SKM-1 (cell line): ENCODE measurements around the gene SYK.
"Not testable (repeated sequence)": the region's sequence is repeated elsewhere in the genome, so short reads cannot be mapped to it uniquely, and the experiment has no call there.

Experiments used
- DNase-seq: peaks from one replicate; lab custom pipeline; 2025; ENCODE audit not compliant: unreplicated experiment; lab: John Stamatoyannopoulos, UW

Gene SYK

DNA sequence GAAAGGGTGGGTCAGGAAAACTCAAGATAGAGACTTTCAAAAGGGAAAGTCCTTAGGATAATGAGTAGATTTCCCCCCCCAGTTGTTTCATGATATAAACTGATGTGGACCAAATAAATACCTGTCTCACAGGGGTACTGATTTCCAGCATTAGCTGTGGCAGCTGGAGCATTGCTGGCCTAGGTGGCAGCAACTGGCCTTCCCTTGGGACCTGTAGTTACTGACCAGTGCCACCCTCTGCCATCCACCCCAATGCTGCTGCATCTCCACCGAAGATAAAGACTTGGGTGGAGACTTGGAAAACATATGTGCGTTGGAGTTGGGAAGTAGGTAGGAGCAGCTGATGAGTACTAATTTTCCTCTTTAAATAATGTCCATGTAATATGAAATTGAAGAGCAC, 71.8 kb downstream of the SYK start:
- no peak for DNase-seq

DNA sequence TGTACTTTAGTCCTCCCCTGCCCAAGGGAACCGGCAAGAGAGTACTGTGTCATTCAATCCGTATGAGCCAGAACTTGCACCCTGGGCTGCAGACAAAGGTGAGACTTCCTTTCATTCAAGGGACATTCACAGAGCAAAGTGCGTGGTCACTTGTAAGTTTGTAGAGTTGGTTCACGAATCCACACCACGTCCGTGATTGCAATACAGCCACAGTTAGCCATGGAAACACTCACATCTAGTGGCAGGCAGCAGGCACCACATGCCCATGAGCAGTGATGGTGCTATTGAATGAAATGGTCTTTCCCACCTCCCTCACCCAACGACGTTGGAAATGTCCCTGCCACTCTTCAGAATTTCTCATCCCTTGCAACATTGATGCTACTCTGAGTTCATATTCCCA, 72.6 kb downstream of the SYK start:
- no peak for DNase-seq

DNA sequence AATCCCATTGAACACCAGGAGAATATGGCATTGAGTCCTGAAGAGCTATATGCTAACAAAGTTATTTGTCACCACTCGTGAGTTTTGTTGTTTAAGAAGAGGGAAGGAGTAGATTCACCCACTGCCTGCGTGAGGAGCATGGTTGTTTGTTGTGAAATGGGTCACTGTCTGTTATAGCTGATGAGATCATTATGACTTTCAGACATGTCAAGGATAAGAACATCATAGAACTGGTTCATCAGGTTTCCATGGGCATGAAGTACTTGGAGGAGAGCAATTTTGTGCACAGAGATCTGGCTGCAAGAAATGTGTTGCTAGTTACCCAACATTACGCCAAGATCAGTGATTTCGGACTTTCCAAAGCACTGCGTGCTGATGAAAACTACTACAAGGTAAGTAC, 76.9 kb downstream of the SYK start:
- no peak for DNase-seq

DNA sequence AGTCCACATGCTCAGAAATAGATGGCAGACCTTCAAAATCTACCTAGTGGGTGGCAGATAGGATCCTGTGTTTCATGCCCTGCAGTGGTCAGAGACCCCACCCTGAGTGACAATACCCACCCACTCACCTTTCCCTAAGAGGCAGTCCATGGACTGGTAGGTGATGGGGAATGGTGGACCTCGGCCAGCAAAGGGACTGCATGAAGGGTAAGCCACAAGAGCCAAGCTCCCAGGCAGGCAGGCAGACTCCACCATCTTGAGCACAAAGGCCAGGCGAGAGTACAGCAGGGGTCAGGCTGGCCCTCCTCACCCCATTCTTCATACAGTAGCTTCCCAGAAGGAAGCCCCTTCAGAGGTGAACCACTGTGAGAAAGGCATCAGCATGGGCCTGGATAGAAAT, 78.4 kb downstream of the SYK start:
- DNase-seq = no peak

DNA sequence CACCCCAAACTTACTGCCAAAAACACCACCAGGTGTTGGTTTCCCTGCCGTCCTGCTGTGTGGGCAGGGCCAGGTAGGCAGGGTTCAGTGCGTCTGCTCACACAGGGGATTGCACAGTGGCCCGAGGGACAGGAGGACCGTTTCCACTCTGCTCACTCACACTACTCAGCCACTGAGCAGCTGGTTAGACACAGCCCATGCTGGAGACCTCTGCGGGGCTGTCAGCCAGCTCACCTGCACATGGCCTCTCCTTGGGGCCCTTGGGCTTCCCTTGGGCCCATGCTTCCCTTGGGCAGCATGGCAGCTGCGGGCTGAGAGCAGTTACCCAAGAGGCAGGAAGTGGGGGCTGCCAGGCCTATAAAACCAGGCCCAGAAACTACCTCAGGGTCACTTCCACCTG, 79.0 kb downstream of the SYK start:
- DNase-seq = no peak

DNA sequence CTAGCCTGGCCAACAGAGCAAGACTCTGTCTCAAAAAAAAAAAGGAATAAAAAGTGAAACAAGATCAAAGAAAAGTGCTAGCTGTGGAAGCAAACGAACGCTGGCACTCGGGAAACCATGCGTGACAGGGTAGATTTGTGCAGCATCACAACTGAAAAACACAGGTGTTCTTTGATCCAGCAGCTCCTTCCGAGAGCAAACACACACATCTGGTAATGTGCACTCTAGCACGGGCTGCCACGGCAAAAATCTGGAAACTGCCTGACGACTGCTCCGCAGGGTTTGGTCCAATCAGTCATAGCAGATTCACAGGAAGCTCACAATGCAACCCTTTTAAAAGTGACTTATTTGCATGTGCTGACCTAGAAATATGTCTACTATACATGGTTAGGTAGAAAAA, 80.0 kb downstream of the SYK start:
- no peak for DNase-seq

DNA sequence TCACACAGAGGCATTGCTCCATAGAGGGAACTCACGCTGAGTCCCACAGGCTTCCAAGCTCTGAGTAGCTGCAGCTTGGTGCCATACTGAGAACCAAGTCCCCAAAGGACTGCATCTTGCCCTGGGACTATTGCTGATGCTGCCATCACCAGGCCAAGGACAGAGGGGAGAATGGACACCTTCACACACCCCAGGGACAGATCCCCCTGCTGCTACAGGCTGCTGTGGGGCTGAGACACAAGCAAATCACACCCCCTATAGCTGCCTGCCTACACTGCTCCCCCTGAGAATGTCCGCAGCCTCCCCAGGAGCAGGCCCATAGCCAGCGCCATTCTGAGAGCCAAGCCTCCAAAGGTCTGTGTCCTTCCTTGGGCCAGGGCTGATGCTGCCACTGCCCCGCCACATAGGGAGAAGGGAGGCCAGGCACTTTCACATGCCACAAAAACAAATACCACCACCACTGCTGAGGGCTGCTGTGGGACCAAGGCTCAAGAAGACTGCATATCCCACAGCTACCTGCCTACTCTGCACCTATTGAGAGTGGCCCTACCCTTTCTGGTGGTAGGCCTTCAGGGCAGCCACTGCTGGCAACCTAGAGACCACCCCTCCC, 81.5 kb downstream of the SYK start:
- no peak for DNase-seq

DNA sequence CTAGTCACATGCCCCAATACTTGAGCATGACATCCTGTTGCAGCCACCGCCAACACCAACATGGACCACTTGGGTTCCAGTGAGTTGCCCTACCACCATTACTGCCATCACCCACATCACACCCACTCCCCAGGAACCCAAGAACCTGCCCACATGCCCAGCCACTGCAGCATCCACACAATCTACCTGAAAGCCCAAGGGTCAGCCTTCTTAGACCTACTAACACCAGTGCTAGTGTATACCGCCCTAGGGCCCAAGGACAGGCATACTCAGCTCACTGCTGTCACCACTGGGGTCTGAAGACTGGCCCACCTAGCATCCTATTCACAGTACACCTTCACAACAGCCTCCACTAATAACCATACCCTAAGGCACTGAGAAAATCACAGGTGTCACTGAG, 82.0 kb downstream of the SYK start:
- DNase-seq = no peak

DNA sequence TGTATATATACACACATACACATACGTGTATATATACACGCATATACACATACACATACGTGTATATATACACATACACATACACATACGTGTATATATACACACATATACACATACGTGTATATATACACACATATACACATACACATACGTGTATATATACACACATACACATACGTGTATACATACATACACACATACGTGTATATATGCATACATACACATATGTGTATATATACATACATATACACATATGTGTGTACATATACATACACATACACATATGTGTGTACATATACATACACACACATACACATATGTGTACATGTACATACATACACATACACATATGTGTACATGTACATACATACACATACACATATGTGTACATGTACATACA, 82.6 kb downstream of the SYK start:
- DNase-seq = no peak

DNA sequence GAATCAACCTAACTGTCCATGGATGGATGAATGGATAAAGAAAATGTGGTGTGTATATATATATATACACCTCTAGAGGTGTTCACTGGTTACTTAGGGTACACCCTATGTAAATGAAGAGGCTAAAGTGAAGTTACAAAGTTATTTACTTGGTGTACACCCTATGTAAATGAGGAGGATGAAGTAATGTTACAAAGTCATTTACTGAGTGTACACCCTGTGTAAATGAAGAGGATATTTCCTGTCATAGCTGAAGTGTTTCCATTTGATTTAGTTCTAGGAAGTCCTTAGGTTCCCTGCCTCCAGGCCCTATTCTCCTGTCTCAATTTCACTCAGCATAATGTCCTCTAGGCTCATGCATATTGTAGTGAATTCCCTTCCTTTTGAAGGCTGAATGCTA, 85.2 kb downstream of the SYK start:
- DNase-seq = not testable (repeated sequence)

DNA sequence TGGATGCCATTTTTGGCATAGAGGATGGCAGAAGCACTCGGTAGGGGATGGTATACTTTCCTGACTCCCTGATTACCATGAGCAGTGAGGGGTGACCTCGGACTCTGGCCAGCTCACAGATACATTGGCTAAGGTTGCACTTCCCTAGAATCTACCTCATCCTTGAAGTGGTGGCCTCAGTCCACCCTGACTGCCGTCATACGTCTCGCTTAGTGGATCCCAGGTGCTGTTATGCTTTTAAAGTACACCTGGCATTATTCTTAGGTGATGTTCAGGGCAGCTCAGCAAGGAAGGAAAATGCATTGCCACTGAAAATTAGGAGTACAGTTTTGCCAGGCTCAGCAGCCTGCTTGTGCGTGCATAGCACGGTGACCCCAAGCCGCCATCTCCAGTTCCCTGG, 87.3 kb downstream of the SYK start:
- DNase-seq = no peak

DNA sequence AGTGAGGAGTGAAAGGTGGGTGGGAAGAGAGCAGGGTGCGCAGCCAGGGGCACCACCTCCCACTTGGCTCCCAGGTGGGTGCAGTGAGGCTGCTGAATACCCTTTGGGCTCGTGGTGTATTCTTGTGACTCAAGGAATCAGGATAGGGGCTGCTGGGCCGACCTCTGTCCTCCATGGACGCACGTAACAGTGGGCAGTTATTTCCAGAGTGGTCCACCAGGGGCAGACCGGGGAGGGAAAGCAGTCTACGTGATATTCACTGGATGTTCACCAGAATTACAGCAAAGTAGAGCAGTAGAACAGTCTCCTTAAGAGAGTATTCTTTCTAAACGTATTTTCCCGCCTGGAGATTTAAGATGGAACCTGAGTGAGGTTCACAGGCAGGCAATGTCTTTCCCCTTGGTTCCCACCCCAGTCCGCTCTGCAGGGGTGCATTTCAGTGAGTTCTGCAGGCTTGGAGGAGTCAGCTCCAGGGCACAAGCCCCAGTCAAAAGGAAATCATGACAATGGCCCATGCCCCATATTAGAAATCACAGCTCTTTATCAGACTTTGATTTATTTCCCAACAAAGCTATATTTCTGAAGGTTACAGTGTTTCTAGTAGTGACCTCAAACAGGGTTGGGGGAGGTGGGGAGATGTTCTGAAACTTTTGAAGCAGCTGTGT, 88.7 kb downstream of the SYK start:
- DNase-seq = no peak

DNA sequence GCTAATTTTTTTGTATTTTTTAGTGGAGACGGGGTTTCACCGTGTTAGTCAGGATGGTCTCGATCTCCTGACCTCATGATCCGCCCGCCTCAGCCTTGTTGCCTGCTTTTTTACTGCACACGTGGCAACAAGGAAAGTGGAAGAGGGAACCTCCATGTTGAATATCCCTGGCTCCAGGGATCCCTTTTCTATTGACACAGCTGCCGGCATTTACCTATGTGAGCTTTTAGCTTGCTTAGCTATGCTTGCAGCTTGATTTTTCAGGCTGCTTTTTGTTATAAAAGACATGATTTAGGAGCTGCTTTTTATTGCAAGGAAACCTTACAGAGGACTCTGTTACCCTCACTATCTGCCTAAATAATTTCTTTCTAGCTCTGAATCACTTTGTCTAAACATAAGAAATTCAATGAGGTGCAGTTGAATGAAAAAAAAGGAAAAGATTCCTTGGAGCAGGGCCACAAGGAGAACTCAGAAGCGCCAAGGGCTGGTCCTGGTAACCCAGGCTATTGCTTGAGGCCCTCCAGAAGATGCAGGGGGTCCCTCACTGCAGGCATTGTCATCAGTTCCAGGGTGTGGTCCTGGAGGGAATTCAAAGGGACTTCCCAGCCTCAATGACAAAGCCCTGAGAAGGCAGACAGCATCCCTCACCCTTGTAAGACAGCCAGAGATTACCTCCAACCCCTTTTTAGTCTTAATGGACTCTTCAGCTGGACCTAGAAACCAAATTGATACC, 89.9 kb downstream of the SYK start:
- DNase-seq = no peak

DNA sequence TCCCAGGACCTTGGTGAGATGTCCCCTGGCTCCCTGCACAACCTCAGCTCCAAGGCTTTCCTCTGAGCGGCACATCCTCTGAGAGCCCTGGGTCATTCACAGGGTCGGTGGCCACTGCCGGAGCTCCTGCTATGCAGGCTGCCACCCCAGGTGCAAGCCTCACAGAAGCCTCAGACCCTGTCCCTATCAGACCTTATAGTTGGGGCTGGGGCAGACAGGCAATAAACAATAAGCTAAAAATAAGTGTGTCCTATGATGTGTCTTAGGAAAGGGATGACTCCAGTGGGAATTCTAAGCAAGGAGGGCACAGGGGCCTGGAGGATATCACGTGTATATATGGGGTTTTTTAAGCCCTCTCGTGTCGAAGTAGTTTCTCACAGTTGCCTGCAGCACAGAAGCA, 91.3 kb downstream of the SYK start:
- no peak for DNase-seq

DNA sequence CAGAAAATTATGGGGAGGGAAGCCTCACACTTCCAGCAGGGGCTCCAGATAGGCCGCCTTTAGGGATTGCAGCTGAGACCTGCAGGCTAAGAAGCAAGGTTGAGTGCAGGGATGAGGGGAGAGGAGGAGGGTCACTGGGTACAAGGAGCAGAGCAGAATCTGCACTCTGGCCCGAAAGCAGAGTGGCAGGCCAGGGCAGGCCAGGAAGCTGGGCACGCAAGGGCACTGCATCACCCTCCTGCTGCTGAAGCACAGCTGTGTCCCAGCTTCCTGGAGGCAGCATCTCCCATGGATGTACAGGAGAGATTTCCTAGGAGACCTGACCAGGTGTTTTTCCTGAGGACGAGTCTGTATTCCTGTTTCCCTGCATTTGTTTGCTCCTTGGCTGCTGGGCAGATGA, 92.1 kb downstream of the SYK start:
- no peak for DNase-seq

DNA sequence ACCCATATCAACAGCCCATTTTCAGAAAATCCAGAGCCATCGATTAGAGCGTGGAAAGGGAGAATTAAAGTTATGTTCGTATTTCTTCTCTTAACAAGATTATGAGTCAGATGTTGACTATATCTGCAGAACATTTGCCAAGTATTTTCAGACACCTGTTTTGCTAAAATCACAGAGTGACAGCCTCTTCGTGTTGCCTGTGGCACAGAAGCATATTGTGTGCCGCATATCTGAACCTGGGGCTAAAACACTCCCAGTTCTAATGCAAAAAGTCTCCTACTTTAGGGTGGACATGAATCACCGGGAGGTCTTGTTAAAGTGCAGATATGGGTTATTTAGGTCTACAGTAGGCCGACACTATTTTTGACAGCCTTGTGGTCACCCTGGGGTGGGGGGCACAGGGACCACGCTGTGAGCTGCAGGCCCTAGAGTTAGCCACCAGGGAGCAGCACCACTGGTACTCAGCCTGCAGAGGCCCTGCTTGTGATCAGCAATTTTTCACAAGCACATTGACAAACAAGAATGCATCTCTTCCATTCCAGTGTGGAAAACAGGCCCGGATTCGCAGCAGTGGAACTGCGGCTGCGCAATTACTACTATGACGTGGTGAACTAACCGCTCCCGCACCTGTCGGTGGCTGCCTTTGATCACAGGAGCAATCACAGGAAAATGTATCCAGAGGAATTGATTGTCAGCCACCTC, 93.5 kb downstream of the SYK start:
- no peak for DNase-seq

DNA sequence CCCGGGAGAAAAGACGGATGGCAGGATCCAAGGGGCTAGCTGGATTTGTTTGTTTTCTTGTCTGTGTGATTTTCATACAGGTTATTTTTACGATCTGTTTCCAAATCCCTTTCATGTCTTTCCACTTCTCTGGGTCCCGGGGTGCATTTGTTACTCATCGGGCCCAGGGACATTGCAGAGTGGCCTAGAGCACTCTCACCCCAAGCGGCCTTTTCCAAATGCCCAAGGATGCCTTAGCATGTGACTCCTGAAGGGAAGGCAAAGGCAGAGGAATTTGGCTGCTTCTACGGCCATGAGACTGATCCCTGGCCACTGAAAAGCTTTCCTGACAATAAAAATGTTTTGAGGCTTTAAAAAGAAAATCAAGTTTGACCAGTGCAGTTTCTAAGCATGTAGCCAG, 94.2 kb downstream of the SYK start:
- no peak for DNase-seq

DNA sequence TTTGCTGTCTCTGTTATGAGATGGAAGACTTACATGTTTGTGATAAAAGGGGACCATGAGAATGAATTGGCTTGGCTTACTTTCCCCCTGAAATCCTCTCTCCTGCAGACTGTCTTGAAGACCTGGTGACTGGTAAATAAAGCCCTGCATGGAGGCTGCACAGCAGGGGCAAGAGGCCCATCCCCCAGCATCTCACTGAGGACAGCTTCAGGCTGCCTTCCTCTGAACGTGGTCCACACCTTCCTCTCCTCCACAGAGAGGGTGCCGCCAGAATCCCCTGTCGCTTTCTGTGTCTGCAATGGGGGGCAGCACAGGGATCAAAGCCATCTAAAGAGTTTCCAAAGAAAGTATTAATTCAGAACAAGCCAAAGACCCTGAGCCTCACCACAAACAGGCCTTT, 94.6 kb downstream of the SYK start:
- DNase-seq = no peak

DNA sequence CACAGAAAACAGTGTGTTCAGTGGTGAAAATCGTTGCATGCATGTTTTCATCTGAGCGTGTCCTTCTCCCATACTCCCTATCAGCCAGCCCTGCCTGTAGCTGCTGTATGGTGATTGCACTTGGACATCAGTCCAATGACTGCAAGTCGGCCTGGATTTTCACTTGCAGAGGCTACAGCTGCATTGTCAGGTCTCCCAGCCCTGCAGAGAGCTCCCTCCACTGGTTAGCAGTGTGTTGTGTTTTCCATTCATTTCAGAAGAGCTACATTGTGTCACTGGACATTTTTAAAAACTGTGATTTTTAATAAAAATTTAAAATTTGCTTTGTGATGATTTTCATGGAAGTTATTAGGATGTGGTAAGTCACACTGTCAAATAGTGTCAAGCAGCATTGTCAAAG, 96.6 kb downstream of the SYK start:
- DNase-seq = no peak

DNA sequence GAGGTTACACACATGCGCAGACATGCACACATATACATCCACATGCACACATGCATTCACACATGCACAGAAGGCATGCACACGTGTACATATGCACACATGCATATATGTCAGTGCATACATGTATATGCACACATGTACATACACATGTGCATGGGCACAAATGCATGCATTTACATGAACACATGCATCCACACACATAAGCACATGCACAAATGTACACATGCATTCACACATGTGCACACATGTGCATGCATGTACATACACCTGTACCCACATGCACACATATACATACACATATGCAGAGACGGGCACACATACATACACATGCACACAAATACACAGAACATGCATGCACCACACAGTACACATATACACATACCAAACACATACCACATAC, 97.7 kb downstream of the SYK start:
- DNase-seq = no peak

DNA sequence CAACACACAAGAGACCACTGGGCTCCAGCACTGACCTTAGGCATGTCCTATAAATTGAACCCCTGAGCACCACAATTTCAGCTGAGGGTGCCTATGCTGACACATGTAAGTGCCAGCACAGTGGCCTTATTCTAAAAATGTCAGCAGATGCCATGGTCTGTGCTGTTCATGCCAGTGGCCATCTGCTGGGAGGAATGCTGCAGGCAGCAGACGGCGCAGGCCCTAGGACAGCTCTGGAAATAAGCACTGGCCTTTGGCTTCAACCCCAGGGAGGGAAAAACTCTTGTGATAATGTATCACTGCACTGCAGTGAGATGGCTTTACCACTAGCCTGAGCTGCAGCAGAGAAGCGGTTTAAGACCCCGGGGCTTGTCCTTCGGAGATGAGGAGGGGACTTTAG, 98.5 kb downstream of the SYK start:
- DNase-seq = no peak

DNA sequence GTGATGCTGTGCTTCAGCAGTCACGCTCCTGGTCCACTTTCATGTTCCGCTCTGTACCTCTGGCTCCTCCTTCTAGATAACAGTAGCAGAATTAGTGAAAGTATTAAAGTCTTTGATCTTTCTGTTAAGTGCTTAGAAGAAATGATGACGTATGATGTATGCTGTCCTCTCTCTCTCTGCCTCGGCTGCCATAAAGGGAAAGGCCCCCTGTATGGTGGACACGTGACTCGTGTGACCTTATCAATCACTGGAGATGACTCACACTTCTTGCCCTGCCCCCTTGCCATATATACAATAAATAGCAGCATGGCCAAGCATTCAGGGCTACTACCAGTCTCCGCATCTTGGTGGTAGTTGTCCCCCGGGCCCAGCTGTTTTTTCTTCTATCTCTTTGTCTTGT, 100.3 kb downstream of the SYK start:
- DNase-seq = no peak
